ENCODE measurements around the gene SLC24A3.

DNA sequence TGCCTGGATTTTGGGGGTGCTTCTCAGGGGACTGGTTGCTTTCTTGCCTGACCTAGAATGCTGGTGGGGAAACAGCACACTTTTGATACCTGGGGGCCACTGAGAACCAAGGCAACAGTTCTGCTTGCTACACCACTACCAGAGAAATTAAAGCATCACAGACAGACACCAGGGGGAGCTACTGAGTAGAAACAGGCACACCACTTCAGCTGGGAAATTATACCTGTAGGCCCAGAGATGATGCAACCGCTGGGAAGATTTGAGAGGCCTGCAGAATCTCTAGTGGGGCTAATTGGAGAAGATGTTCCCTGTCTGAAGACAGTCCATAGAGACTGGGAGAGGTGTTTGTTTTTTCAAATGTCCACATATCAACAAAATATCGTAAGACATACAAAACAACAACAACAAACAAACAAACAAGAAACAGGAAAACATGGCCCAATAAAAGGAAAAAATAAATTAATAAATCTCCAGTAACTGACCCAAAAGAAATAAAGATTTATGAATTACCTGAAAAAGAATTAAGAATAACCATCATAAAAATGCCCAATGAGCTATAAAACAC lies 416.2 kb downstream of the SLC24A3 start:
- TF ChIP-seq, protein P1, sequence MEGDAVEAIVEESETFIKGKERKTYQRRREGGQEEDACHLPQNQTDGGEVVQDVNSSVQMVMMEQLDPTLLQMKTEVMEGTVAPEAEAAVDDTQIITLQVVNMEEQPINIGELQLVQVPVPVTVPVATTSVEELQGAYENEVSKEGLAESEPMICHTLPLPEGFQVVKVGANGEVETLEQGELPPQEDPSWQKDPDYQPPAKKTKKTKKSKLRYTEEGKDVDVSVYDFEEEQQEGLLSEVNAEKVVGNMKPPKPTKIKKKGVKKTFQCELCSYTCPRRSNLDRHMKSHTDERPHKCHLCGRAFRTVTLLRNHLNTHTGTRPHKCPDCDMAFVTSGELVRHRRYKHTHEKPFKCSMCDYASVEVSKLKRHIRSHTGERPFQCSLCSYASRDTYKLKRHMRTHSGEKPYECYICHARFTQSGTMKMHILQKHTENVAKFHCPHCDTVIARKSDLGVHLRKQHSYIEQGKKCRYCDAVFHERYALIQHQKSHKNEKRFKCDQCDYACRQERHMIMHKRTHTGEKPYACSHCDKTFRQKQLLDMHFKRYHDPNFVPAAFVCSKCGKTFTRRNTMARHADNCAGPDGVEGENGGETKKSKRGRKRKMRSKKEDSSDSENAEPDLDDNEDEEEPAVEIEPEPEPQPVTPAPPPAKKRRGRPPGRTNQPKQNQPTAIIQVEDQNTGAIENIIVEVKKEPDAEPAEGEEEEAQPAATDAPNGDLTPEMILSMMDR (conservative IDR thresholded peaks at IDR 0.05; ENCODE audit: low read depth, low read length) = peak; percentile 80
- no peak for TF ChIP-seq EZH2 (IDR thresholded peaks at IDR 0.05; ENCODE audit: borderline replicate concordance, low read depth, low read length, poor library complexity, severe bottlenecking)
